H7 (cell line): ENCODE results near the gene GPR37L1. TPM values are rescaled to one million over a fixed set of nuclear protein-coding genes. Genes with fewer than 3 reads are reported as not detected.

ENCODE experiments used
- DNase-seq: peaks from one replicate; pipeline ENCODE4 v3.0.0; 2012
- H3K27me3 ChIP-seq: 2 replicates; pipeline ENCODE4 v1.6.0; 2011; ENCODE audit warnings: mild to moderate bottlenecking, low read length; ENCODE audit not compliant: control insufficient read depth, insufficient read depth
- H3K36me3 ChIP-seq: replicated peaks from 2 replicates; pipeline ENCODE4 v1.5.1; 2011; ENCODE audit warnings: low read length; ENCODE audit not compliant: control insufficient read depth, insufficient read depth
- H3K4me3 ChIP-seq: 2 replicates; pipeline ENCODE4 v1.5.1; 2011; ENCODE audit warnings: low read depth, mild to moderate bottlenecking, control low read depth, low read length, moderate library complexity; ENCODE audit not compliant: insufficient read depth
- total RNA-seq: library from RNA; depleted of rRNA; stranded (reverse); fragments of >200 nt; shearing (Covaris generic); gene quantifications from 2 replicates; pipeline ENCODE4 v1.2.3, GENCODE V29; 2014

GPR37L1 gene
- total RNA-seq, 1 experiment from 2014 or later: under 0.01 TPM

- Histone ChIP-seq H3K4me3 (no peak overlapping the region), H3K36me3 (no peaks in the 10 kb centered on the region), H3K27me3 (no peaks in the 10 kb centered on the region)
- no peak for DNase-seq
These were observed 658 bp downstream of the GPR37L1 start for GRCh38 chr1:202123336-202123813.

GRCh38 chr1:202124142-202124541, 1.4 kb downstream of the GPR37L1 start:
- DNase-seq: no peak
- H3K27me3 ChIP-seq: no peaks in the 10 kb centered on the region
- H3K36me3 ChIP-seq: no peaks in the 10 kb centered on the region
- H3K4me3 ChIP-seq: no peak overlapping the region

GRCh38 chr1:202125611-202126010, 2.9 kb downstream of the GPR37L1 start:
- no peaks in the 10 kb centered on the region for H3K27me3 ChIP-seq
- no peaks in the 10 kb centered on the region for H3K36me3 ChIP-seq
- no peak overlapping the region for H3K4me3 ChIP-seq
- no peak for DNase-seq

DNA sequence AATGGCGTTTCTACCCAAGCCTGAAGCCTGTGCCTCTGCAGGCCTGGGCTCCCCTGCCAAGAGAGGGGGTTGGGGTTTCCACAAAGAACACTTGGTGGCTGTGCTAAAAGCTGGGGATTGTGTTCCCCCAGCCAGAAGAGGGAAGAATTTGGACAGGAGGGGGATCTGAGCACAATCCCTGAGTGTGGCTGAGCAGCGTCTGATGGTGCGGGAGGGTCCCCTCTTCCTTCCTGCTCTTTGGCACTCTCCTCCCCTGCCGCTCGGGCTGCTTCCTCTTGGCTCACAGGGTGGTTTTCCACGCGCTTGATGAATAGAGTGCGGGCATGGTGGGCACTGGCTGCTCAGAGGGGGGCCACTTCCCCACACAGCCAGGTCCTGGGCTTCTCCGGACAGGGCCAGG, 3.7 kb downstream of the GPR37L1 start:
- peak; percentile 58 for DNase-seq
- no peak overlapping the region for H3K4me3 ChIP-seq
- no peaks in the 10 kb centered on the region for H3K27me3 ChIP-seq
- no peaks in the 10 kb centered on the region for H3K36me3 ChIP-seq

DNA sequence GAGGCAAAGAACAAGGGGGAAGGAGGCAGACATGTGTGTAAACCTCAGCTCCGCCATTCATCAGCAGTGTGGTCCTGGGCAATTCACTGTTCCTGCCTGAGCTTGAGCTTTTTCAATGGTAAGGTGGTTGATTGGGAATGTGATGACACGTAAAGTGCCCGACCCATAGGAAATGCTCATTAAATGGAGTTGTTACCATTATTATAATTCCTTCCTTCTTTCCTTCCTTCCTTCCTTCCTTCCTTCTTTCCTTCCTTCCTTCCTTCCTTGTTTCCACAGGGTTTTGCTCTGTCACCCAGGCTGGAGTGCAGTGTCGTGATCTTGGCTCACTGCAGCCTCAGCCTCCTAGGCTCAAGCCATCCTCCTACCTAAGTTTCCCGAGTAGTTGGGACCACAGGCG, 4.3 kb downstream of the GPR37L1 start:
- H3K4me3 ChIP-seq: no peak overlapping the region
- H3K36me3 ChIP-seq: no peaks in the 10 kb centered on the region
- no peaks in the 10 kb centered on the region for H3K27me3 ChIP-seq
- DNase-seq: no peak

DNA sequence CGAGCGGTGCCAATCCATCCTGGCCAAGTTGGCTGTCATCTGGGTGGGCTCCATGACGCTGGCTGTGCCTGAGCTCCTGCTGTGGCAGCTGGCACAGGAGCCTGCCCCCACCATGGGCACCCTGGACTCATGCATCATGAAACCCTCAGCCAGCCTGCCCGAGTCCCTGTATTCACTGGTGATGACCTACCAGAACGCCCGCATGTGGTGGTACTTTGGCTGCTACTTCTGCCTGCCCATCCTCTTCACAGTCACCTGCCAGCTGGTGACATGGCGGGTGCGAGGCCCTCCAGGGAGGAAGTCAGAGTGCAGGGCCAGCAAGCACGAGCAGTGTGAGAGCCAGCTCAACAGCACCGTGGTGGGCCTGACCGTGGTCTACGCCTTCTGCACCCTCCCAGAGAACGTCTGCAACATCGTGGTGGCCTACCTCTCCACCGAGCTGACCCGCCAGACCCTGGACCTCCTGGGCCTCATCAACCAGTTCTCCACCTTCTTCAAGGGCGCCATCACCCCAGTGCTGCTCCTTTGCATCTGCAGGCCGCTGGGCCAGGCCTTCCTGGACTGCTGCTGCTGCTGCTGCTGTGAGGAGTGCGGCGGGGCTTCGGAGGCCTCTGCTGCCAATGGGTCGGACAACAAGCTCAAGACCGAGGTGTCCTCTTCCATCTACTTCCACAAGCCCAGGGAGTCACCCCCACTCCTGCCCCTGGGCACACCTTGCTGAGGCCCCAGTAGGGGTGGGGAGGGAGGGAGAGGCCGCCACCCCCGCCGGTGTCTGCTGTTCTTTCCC, 5.3 kb downstream of the GPR37L1 start:
- no peak overlapping the region for H3K4me3 ChIP-seq
- DNase-seq: no peak
- peaks cover 2% of the 10 kb centered on the region; the same call in 1 of the 2 replicates for H3K36me3 ChIP-seq
- no peaks in the 10 kb centered on the region for H3K27me3 ChIP-seq

DNA sequence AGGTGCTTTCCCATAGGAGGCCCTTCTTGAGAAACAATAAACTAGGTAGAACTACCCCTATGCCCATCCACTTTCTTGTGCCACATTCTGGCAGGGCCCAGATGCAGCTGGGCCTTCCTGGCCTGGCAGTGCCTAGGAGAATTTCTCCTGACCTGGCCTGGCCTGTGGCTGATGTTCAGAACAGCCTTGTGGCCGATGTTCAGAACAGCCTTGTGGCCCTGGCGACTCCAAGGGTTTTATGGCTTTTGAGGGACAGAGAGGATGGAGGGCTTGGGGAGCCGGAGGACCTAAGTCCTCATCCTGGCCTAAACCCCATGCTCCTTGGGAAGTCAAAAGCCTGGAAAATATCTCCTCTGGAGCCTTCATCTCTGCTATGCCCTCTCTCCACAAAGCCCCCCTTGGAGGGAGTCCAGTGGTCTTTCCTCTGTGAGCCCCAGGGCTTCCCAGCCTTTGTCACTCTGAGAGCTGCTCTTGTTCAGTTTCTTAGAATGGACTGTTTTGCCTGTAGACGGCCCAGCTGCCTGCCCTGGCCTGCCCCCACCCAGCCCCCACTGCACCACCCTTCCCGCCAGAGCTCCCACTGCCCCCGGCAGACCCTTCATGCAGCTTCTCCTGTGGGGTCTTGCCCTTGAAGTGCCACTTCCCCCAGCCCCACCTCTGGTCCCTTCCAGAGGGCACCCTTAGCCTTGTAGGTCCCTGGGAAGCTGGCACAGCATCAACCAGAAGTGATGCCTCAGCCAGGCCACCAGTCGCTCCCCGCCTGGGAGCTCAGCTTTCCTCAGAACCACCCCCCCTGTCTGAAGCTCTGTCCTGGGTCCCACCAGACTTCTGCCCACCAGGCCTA, 7.0 kb downstream of the GPR37L1 start:
- H3K4me3 ChIP-seq: no peak overlapping the region
- peaks cover 10% of the 10 kb centered on the region for H3K36me3 ChIP-seq
- peak; percentile 63 for DNase-seq
- H3K27me3 ChIP-seq: no peaks in the 10 kb centered on the region

DNA sequence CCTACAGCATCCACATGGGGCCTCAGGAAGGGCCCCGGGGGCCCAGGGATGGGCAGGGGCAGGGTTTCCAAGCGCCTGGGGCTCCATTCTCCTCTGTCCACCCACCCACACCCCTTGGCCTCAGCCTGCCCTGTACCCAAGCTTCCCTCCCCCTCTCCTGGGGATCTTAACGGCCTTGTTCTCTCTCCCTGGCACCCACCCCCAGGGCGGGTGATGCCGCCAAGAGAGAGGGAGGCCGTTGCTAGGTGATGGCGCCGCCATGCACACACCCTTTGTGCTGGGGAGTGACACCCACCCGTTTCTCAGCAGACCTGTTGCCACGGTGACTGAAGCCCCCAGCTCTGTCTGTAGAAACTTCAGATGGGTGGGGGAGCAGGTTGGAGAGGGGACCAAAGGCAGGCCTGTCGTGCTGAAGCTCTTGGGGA, 7.6 kb downstream of the GPR37L1 start:
- no peaks in the 10 kb centered on the region for H3K27me3 ChIP-seq
- H3K4me3 ChIP-seq: no peak overlapping the region
- DNase-seq: no peak
- peaks cover 15% of the 10 kb centered on the region for H3K36me3 ChIP-seq

DNA sequence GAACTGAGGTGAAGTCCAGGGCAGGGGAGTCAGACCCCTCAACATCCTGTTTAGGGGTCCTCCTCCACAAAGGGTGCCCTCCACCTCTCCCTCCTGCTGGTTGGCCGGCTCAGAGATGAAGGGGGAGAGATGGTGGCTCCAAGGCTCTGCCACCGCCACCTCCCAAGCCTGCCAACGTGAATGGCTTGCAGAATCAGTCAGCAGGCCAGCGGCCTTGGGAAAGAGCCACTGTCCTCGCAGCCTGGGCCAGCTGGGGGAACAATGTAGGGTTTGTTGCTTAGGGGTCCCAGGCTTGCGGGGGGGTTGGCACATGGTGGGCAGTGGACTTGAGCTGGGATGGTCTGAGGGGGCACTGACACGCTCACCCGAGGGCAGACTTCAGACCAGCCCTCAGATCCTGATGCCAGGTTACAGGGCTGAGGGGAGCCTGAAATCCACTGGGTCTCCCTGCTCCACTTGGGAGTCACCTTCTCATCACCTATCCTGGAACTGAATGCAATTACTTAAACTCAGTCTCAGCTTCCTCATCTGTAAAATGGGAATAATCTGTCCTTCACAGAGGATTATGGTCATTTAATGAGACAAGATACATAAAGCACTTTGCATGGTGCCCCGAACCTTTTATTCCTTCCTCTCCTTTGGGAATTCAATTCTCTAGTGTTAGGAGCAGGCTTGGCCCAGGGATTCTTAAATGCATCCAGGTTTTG, 8.3 kb downstream of the GPR37L1 start:
- peak; percentile 56 for DNase-seq
- Histone ChIP-seq H3K27me3 (no peaks in the 10 kb centered on the region), H3K36me3 (peaks cover 17% of the 10 kb centered on the region), H3K4me3 (no peak overlapping the region)

DNA sequence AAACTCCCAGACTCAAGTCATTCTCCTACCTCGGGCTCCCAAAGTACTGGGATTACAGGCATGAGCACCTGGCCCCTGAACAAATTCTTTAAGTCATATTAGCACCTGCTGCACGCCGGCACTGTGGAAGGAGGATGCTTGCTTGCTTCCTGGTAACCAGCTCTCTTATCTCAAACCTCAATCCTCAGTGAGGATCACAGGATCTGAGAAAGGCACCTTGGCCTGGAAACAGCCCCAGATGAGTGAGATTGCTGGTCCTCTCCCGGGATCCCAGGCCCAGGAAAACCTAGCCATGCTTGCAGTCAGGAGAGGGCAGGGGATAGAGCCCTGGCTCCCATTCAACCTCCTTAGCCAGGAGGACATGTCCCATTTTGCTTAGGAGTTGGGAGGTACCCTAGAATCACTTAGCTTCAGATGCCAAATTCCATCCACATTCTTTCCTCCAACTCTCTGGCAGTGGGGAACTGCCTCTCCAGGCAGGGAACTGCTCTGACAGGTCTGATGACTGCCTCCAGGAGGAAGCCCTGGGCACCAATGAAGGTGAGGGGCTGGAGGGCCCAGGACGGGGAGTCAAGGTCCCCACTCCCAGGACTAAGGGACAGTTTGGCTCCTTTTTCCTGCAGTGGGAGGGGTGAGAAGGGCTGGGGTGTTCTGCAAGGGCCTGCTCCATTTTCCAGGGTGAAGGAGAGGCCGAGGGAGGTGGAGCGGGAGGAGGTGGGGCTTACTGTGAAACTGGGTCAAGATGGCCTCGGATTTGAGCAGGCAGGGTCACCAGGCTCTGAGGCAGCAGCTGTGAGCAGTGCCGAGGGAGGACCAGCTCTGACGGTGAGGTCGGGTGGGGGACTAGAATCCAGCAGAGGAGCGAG, 9.5 kb downstream of the GPR37L1 start:
- no peaks in the 10 kb centered on the region for H3K27me3 ChIP-seq
- H3K36me3 ChIP-seq: peaks cover 17% of the 10 kb centered on the region
- DNase-seq: peak; percentile 49
- H3K4me3 ChIP-seq: no peak overlapping the region

DNA sequence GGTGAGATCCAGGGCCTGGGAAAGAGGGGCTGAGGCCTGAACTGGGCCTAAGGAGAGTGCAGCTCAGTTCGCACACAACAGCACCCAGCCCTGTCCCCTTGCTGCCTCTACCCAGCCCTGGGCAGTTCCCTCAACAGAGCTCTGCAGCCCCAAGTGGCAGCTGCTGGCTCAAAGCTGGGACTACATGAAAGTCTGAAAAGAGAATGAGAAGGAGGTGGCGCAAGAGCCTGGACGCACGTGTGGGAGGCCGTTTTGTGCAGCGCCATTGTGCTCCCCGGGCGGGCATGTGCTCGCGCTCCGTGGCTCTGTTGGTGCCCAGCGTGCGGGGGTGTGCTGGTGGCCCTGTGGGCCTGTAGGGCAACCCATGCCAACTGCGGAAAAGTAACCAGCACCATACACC, 10.3 kb downstream of the GPR37L1 start:
- H3K4me3 ChIP-seq: no peak overlapping the region
- H3K36me3 ChIP-seq: peaks cover 17% of the 10 kb centered on the region
- H3K27me3 ChIP-seq: no peaks in the 10 kb centered on the region
- no peak for DNase-seq

GRCh38 chr1:202133496-202133895, 10.8 kb downstream of the GPR37L1 start:
- no peaks in the 10 kb centered on the region for H3K27me3 ChIP-seq
- no peak overlapping the region for H3K4me3 ChIP-seq
- H3K36me3 ChIP-seq: peaks cover 17% of the 10 kb centered on the region
- no peak for DNase-seq

- no peak for DNase-seq
- H3K27me3 ChIP-seq: no peaks in the 10 kb centered on the region
- no peak overlapping the region for H3K4me3 ChIP-seq
- H3K36me3 ChIP-seq: peaks cover 17% of the 10 kb centered on the region
These were observed 11.3 kb downstream of the GPR37L1 start for GRCh38 chr1:202133989-202134388.
